GM18858 (cell line): Measurements from ENCODE around the gene PIGA.

Experiments used
- ATAC-seq: cut with Tn5 transposase; IDR thresholded peaks from one replicate; pipeline ENCODE4 v1.9.1; 2021; ENCODE audit not compliant: unreplicated experiment

PIGA gene

DNA sequence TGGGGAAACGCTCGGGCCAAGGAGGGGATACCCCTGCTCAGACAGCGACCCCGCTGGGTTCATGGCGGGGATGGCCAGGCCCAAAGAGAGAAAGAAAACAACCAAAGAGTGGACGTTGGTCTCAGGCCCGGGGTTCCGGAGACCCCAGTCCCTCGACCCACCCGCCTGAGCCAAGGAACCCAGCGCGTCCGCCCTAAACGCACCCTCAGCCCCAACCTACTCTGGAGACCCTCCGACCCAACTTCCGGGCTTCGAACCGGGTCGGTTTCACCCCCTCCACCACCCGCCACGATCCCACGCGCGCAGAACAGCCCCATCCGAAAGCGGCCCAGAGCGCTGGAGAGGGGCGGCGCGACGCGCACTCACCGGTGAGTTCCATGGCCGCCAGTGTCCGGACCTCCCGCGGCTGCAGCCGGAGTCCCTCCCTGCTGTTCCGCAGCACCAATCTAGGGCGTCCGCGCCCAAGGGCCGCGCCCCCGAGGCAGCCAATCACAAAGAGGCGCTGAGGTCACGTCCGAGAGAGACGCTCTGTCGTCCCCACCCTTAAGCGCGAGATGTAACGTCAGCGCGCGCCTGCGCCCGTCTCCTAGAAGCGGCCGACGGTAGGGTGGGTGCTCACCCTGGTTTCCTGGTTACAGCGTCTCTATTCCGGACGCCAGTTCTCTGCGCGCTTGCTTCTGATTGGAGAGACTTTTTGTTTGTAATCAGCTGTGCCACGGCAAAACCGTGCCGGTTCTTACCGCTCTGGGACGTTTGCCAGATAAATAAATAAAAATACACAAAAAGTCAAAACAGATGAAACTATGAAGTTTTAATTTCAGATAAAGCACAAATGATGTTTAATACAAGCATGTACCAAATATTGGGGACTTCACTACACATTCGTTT is at the start of gene PIGA:
Gene PIGA, minus strand, starts transcription at position 389 of the 888 bp plus-strand sequence. CDS start 3,593 bp downstream, outside the sequence.
- peak; percentile 98 for ATAC-seq

GRCh38 chrX:15384304-15384703 is 49.0 kb upstream of the PIGA start, which contains the start of gene VEGFD:
VEGFD (minus strand) TSS chrX:15384413; CDS start chrX:15383946, 467 bp downstream.
- no peak for ATAC-seq

DNA sequence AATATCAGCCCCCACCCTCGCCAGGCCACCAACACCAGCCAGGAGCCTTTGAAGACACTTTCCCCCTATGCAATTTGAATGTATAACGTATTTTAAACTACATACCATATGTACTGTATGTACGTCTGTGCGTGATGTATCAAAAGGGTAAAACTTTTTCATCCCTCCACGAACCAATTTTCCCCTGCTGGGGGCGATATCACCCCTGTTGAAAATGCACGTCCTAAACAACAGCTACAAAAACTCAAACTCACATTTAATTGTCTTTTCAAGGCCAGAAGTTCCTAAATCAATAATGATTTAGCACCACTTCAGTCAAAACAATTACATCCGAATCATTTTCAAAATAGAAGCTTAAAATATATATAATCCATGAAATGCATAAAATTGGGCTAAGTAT is 47.5 kb upstream of the PIGA start:
- no peak for ATAC-seq

DNA sequence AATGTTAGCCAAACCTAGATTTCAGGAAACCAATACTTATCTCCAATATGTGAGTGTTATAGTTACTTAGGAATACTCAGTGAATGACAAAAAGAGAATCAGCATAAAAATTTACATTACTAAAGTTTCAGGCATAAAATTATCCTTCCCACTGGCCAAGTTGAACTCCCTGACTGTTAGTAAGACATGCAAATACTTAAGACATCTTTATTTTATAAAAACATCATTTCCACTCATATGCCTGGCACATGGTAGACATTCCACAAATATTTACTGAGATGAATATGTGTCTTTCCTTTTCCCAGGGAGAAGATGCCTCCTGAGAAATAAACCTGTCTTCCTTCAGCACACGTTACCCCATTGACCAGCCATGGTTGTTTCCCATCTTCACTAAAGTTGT is 41.6 kb upstream of the PIGA start:
- no peak for ATAC-seq

DNA sequence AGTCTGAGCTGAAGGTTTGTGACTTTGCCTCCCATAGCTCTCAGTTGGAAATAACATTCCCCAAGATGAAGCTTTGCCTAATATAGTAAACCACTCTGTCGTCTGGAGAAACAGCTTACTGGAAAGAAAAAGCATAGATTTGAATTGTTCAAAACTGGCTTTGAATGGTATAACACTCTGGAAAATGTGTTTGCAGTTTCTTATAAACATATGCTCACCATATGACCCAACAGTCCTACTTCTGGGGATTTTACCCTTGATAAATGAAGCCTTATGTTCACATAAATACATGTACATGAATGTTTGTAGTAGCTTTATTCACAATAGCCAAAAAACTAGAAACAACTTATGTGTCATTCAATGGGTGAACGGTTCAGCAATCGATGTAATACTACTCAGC is 38.7 kb upstream of the PIGA start:
- ATAC-seq: no peak

DNA sequence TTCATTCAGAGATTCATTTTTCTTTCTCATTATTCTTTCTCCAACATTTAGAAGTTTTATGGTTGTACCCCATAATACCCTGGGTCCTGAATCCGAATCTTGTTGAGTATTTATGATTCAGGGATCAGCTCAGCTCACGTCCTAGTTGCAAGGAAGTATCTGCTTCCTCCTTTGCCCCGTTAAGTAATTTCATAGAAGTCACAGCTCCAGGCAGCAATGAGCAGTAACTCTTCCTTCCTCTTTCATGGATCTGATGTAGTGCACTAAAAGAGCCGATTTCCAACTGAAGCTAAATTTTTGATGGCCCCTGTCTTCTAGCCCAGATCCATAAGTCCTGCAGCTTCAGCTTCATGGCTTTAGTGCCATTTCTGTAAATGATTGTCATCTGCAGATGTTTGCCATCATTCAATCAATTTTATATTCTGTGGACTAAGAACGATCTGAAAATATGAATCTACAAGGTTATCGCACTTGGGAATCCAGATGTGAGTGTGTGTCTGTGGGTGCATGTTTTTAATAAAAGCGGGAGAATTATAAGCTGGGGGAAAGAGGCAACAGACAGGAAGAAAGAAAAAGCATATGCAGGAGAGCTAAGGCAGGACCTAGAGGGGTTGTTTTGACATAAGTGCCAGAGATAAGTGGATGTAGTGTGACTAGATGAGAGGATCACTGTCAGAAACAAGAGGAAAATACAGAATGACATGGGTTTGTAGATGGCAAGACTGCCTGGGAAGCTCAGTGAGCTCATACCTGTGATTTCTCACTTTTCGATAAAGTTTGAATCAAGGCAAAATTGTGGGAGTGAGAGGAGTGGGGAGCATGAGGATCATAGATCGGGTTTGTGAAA is 31.4 kb upstream of the PIGA start:
- no peak for ATAC-seq

DNA sequence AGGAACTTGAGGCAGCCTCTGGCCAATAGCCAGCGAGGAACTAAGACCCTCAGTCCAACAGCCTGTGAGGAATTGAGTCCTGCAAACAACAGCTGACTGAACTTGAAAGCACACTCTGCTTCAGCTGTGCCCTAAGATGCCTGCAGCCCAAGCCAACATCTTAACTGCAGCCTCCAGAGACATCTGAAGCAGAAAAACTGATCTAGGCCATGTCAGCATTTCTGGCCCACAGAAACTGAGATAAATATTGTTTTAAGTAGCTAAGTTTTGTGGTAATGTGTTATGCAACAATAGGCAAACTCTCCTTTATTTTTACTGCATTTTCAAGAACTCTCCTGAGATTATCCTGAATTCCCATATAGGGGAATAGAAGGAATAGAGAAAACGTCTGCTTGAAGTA is 24.4 kb upstream of the PIGA start:
- no peak for ATAC-seq

GRCh38 chrX:15358533-15358932 is 23.2 kb upstream of the PIGA start:
- ATAC-seq: no peak

- no peak for ATAC-seq
Measured at GRCh38 chrX:15356444-15356843, 21.1 kb upstream of the PIGA start.

GRCh38 chrX:15350329-15350996 is 15.1 kb upstream of the PIGA start:
- ATAC-seq: no peak

- no peak for ATAC-seq
Measured at GRCh38 chrX:15349046-15349445, 13.7 kb upstream of the PIGA start.

DNA sequence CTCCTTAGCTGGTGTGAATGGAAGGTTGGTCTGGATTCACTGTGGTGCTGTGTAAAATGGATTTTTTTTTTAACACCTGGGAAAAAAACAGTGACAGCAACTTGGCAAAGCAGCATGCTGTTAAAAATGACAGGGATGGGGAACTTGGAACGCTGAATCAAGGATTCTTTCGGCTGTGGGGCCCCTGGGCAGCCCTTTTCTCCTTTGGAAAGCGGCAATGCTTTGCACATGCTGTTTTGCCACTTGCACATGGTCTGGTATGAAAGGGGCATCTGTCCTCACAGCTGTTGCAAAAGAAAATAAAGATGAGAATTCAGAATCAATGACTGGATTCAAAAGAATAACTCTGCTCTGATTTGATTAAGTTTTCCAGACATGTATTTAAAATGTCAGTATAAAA is 10.7 kb upstream of the PIGA start:
- no peak for ATAC-seq

GRCh38 chrX:15344106-15344505 is 8.8 kb upstream of the PIGA start:
- ATAC-seq: no peak

GRCh38 chrX:15343075-15343476 is 7.8 kb upstream of the PIGA start:
- no peak for ATAC-seq

DNA sequence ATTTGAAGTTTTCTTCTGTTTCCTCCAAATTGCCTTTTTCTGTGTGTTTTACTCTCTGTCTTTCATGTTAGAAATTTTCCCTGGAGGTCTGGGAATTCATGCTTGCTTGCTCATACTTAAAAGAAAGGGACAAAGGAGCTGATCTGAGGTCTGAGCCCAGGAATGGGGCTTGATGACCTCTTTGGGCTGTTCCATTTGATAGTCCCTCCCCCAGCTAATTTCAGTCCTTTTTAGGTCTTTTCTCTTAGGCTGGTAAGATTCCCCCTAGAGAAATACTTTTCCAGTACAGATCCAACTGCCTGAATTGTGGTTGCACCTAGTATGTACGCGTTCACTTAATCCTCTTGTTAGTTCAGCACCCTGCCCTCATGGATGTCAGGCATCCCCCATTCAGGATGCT is 5.5 kb upstream of the PIGA start:
- ATAC-seq: no peak

DNA sequence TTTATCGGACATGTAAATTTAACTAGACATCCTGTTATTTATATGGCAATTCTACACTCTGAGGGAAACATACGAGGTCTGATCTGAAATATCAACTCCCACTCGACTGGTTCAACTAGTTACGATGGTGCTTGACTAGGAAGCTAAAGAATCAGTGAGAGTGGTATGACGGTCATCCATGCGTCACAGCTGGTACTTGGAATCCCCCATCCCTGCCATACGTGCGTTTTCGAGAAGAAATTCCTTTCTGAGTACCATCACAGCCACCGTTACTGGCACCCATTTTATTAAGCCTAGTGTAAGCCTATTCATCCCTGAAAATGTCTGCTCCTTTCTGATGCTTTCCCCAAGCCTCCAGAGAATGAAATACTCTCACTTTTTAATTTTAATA is 695 bp upstream of the PIGA start:
- ATAC-seq: no peak

GRCh38 chrX:15334561-15334960 is 762 bp downstream of the PIGA start:
- ATAC-seq: no peak

DNA sequence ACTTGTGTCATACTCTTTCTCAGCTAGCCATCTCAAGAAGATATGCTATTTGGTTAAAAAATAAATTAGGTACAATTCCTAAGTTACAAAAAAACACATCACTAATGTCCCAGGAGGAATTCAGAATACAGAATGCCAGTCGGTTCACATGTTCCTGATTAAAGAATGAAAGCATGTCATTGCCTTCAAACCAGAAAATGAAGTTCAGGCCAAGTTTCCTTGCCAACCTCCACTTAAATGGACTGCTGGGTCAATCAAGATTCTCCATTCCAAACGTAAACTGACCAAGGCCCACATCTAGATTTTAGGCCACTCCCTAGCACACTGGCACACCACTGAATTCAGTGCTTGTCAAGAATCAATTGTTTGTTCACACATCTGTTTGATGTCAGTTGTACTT is 6.5 kb downstream of the PIGA start:
- ATAC-seq: no peak

- no peak for ATAC-seq
Measured at GRCh38 chrX:15328131-15328530, 7.2 kb downstream of the PIGA start.

- no peak for ATAC-seq
Measured at GRCh38 chrX:15322472-15322871, 12.9 kb downstream of the PIGA start.

- ATAC-seq: no peak
Measured at GRCh38 chrX:15322072-15322471, 13.3 kb downstream of the PIGA start.
